Esophagus muscularis mucosa (tissue), 4 donors: ENCODE results near the gene SLC14A1. TPM values are rescaled to one million over a fixed set of nuclear protein-coding genes. Genes with fewer than 3 reads are reported as not detected.

ENCODE experiments used
- DNase-seq: peaks from one replicate; pipeline ENCODE4 v3.0.0-alpha.2; 2017; ENCODE audit errors: extremely low spot score
- H3K27ac ChIP-seq, 4 donors: fragments of 200-600 bp; sonication (generic); replicated peaks in 1 of 4; 1 replicate in 3 of 4; 2 replicates in 1 of 4; pipeline ENCODE4 v1.5.1; 2016 to 2019; ENCODE audit warnings: mild to moderate bottlenecking in 1 of 4
- H3K27me3 ChIP-seq, 4 donors: fragments of 200-600 bp; sonication (generic); one replicate each; pipeline versions ENCODE4 v1.5.1 to v1.6.0; 2016 to 2019
- H3K36me3 ChIP-seq, 4 donors: fragments of 200-600 bp; sonication (generic); one replicate each; pipeline ENCODE4 v1.5.1; 2016 to 2019
- H3K4me1 ChIP-seq, 4 donors: fragments of 200-600 bp; sonication (generic); one replicate each; pipeline ENCODE4 v1.5.1; 2016 to 2019
- H3K4me3 ChIP-seq, 4 donors: fragments of 200-600 bp; sonication (generic); 1 replicate in 2 of 4; 2 replicates in 2 of 4; pipeline ENCODE4 v1.5.1; 2016 to 2019; ENCODE audit warnings: mild to moderate bottlenecking in 4 of 4, moderate library complexity in 1 of 4
- H3K9me3 ChIP-seq, 4 donors: fragments of 200-600 bp; sonication (generic); 1 replicate in 3 of 4; 2 replicates in 1 of 4; pipeline ENCODE4 v1.5.1; 2016 to 2019
- CTCF ChIP-seq, 3 experiments: fragments of 200-600 bp in 2 of 3; fragments of 450-650 bp in 1 of 3; sonication (generic) in 2 of 3; IDR thresholded peaks; one replicate each; pipeline ENCODE4 v1.5.1; 2017 to 2019; ENCODE audit warnings: antibody characterized with exemption in 3 of 3, mild to moderate bottlenecking in 2 of 3, moderate library complexity in 1 of 3
- EP300 ChIP-seq: sonication (generic); formaldehyde crosslinking; IDR thresholded peaks from one replicate; pipeline ENCODE4 v1.6.1; 2017; ENCODE audit warnings: antibody characterized with exemption
- POLR2A ChIP-seq: fragments of 450-650 bp; IDR thresholded peaks from one replicate; pipeline ENCODE4 v1.6.1; 2017; ENCODE audit warnings: antibody characterized with exemption, moderate library complexity, mild to moderate bottlenecking, low read depth
- POLR2AphosphoS5 ChIP-seq, 2 donors: sonication (generic); formaldehyde crosslinking; IDR thresholded peaks; one replicate each; pipeline ENCODE4 v1.6.1; 2017; ENCODE audit warnings: antibody characterized with exemption in 2 of 2
- WGBS: methylation state at CpG from one replicate; pipeline ENCODE4 v1.1.5; 2018; 5-methylcytosine and 5-hydroxymethylcytosine counted together
- intact Hi-C: fragments of 100-400 bp; cut with DNase I; formaldehyde crosslinking; loops from one replicate; pipeline ENCODE4 v1.15.1; 2023
- total RNA-seq, 4 donors: library from RNA; depleted of rRNA; stranded (reverse); fragments of >200 nt; gene quantifications; one replicate each; pipeline versions ENCODE4 v1.1.0 to v1.2.1, GENCODE V29; 2016

SLC14A1 gene
- total RNA-seq, 4 donors from 2014 or later = 0.42 to 4.8 (median 1.5) TPM

GRCh38 chr18:45691816-45692179, 32.2 kb upstream of the SLC14A1 start:
- WGBS = 56% methylated on average over 3 of the region's 7 CpGs
- H3K4me1 ChIP-seq = peaks cover 0 to 7% (median 7%) of the 10 kb centered on the region in 4 donors
- intact Hi-C loops = loop anchor here (2.0 kb wide), 1 partner anchor 189 kb away; no protein-coding TSS in a partner anchor
- H3K36me3 ChIP-seq = no peaks in the 10 kb centered on the region
- TF ChIP-seq EP300 (no peak), POLR2AphosphoS5 (IDR thresholded peaks at IDR 0.05) (no peak), CTCF (IDR thresholded peaks at IDR 0.05) (no peak), POLR2A (no peak)
- peaks cover 0 to 7% (median 0%) of the 10 kb centered on the region in 4 donors for H3K9me3 ChIP-seq
- no peaks in the 10 kb centered on the region for H3K27me3 ChIP-seq
- no peak for DNase-seq
- H3K27ac ChIP-seq = no peak overlapping the region
- no peak overlapping the region for H3K4me3 ChIP-seq

- no peak for DNase-seq
- no peak overlapping the region for H3K27ac ChIP-seq
- no peaks in the 10 kb centered on the region for H3K27me3 ChIP-seq
- 96% methylated on average over 1 of the region's 1 CpG for WGBS
- intact Hi-C loops = no loop called here
- H3K4me3 ChIP-seq = no peak overlapping the region
- TF ChIP-seq CTCF (IDR thresholded peaks at IDR 0.05) (no peak), POLR2A (no peak), EP300 (no peak), POLR2AphosphoS5 (IDR thresholded peaks at IDR 0.05) (no peak)
- H3K36me3 ChIP-seq = no peaks in the 10 kb centered on the region
- H3K4me1 ChIP-seq = no peaks in the 10 kb centered on the region
- H3K9me3 ChIP-seq = peaks cover 0 to 10% (median 5%) of the 10 kb centered on the region in 4 donors
Measured at GRCh38 chr18:45702708-45703265, 21.2 kb upstream of the SLC14A1 start.

GRCh38 chr18:45708831-45709230, 15.2 kb upstream of the SLC14A1 start:
- H3K36me3 ChIP-seq = no peaks in the 10 kb centered on the region
- H3K4me1 ChIP-seq = no peaks in the 10 kb centered on the region
- no peak for DNase-seq
- H3K4me3 ChIP-seq = no peak overlapping the region
- intact Hi-C loops = no loop called here
- peaks cover 0 to 12% (median 9%) of the 10 kb centered on the region in 4 donors for H3K9me3 ChIP-seq
- no peaks in the 10 kb centered on the region for H3K27me3 ChIP-seq
- no peak overlapping the region for H3K27ac ChIP-seq
- no peak for TF ChIP-seq POLR2A
- TF ChIP-seq POLR2AphosphoS5 (IDR thresholded peaks at IDR 0.05) = no peak
- no peak for TF ChIP-seq CTCF (IDR thresholded peaks at IDR 0.05)
- 89% methylated on average over 4 of the region's 4 CpGs for WGBS

- Histone ChIP-seq H3K4me3 (no peak overlapping the region), H3K27me3 (no peaks in the 10 kb centered on the region), H3K27ac (no peak overlapping the region), H3K36me3 (no peaks in the 10 kb centered on the region), H3K4me1 (no peaks in the 10 kb centered on the region), H3K9me3 (peaks cover 0 to 12% (median 9%) of the 10 kb centered on the region in 4 donors)
- intact Hi-C loops = no loop called here
- TF ChIP-seq CTCF (IDR thresholded peaks at IDR 0.05) (no peak), EP300 (no peak), POLR2A (no peak), POLR2AphosphoS5 (IDR thresholded peaks at IDR 0.05) (no peak)
- no peak for DNase-seq
Measured at GRCh38 chr18:45712061-45712460, 11.9 kb upstream of the SLC14A1 start.

GRCh38 chr18:45713239-45713638, 10.7 kb upstream of the SLC14A1 start:
- DNase-seq = no peak
- Histone ChIP-seq H3K27me3 (no peaks in the 10 kb centered on the region), H3K4me3 (no peak overlapping the region), H3K36me3 (no peaks in the 10 kb centered on the region), H3K4me1 (no peaks in the 10 kb centered on the region), H3K27ac (no peak overlapping the region), H3K9me3 (peaks cover 0 to 12% (median 9%) of the 10 kb centered on the region in 4 donors)
- 91% methylated on average over 1 of the region's 1 CpG for WGBS
- intact Hi-C loops = no loop called here
- TF ChIP-seq POLR2AphosphoS5 (IDR thresholded peaks at IDR 0.05) = no peak
- no peak for TF ChIP-seq CTCF (IDR thresholded peaks at IDR 0.05)
- TF ChIP-seq EP300 = no peak
- TF ChIP-seq POLR2A = no peak
